Measurements from ENCODE around the gene SRRM3. TPM values are rescaled to one million over a fixed set of nuclear protein-coding genes. Genes with fewer than 3 reads are reported as not detected.
A peak's percentile ranks its signal among the peaks of the same experiment; 100 is the strongest.

SRRM3 gene
- total and polyA plus RNA-seq, 9 of the 15 experiments (the other 6 are each of a cell fraction or from before 2014, with no cell fraction given), result 0.04 to 0.91 (median 0.46) TPM; not detected in 2

DNA sequence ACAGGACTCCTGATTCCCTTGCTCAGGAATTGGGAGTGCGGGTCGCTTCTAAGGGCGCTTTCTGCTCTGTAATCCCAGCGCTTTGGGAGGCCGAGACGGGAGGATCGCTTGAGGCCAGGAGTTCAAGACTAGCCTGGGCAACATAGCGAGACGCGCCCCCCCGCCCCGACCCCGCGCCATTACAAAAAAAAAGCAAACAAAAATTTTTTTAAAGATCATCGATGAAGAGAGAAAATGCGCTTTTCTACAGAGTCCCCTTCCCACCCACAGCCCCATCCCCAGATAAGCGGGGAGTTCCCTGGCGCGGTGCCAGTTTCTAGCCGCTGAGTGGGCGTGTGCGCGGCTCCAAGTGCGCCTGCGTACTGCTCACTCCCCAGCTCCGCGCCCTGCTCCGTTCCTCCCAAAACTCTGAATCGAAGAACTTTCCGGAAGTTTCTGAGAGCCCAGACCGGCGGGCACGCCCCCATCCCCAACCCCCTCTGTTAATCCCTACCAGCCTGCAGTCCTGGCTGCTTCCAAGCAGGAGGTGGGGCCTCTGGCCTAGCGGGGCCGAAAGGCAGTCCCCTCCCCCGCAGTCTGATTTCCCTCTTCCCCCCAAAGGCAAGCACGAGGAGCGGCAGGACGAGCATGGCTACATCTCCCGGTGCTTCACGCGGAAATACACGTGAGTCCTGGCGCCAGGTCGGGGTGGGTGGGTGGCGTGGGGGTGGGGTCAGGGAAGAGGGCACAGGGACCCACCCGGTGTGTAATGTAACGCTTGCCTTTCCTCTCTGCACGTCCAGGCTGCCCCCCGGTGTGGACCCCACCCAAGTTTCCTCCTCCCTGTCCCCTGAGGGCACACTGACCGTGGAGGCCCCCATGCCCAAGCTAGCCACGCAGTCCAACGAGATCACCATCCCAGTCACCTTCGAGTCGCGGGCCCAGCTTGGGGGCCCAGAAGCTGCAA, 101.8 kb downstream of the SRRM3 start (continued):
- TF ChIP-seq PCBP2 (IDR thresholded peaks at IDR 0.05; ENCODE audit: low read depth, low read length, poor library complexity, severe bottlenecking), result no peak
- peak; percentile 98 for TF ChIP-seq KLF13 (tag; IDR thresholded peaks at IDR 0.05; ENCODE audit: borderline replicate concordance, low read depth)
- TF ChIP-seq, protein P1, sequence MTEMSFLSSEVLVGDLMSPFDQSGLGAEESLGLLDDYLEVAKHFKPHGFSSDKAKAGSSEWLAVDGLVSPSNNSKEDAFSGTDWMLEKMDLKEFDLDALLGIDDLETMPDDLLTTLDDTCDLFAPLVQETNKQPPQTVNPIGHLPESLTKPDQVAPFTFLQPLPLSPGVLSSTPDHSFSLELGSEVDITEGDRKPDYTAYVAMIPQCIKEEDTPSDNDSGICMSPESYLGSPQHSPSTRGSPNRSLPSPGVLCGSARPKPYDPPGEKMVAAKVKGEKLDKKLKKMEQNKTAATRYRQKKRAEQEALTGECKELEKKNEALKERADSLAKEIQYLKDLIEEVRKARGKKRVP (CRISPR knock-in tag; IDR thresholded peaks at IDR 0.05), result no peak
- no peak for TF ChIP-seq BMI1 (IDR thresholded peaks at IDR 0.05; ENCODE audit: low read length)
- TF ChIP-seq ARHGAP35 (IDR thresholded peaks at IDR 0.05; ENCODE audit: partially characterized antibody), result no peak
- no peak for TF ChIP-seq SNIP1 (IDR thresholded peaks at IDR 0.05; ENCODE audit: low read depth)
- TF ChIP-seq PATZ1 (CRISPR knock-in tag; IDR thresholded peaks at IDR 0.05; ENCODE audit: borderline replicate concordance), result no peak
- no peak for TF ChIP-seq ZNF75A (CRISPR knock-in tag; IDR thresholded peaks at IDR 0.05)
- TF ChIP-seq ATF7 (IDR thresholded peaks at IDR 0.05), result peak; percentile 59; the same call in 1 of the 2 replicates
- peak; percentile 75; the same call in 1 of the 2 replicates for TF ChIP-seq VEZF1 (CRISPR knock-in tag; IDR thresholded peaks at IDR 0.05)
- peak; percentile 58 for TF ChIP-seq MEIS2 (IDR thresholded peaks at IDR 0.05; ENCODE audit: partially characterized antibody)
- TF ChIP-seq, protein P2, sequence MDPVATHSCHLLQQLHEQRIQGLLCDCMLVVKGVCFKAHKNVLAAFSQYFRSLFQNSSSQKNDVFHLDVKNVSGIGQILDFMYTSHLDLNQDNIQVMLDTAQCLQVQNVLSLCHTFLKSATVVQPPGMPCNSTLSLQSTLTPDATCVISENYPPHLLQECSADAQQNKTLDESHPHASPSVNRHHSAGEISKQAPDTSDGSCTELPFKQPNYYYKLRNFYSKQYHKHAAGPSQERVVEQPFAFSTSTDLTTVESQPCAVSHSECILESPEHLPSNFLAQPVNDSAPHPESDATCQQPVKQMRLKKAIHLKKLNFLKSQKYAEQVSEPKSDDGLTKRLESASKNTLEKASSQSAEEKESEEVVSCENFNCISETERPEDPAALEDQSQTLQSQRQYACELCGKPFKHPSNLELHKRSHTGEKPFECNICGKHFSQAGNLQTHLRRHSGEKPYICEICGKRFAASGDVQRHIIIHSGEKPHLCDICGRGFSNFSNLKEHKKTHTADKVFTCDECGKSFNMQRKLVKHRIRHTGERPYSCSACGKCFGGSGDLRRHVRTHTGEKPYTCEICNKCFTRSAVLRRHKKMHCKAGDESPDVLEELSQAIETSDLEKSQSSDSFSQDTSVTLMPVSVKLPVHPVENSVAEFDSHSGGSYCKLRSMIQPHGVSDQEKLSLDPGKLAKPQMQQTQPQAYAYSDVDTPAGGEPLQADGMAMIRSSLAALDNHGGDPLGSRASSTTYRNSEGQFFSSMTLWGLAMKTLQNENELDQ (CRISPR knock-in tag; IDR thresholded peaks at IDR 0.05; ENCODE audit: borderline replicate concordance), result no peak
- TF ChIP-seq ZNF707 (CRISPR knock-in tag; conservative IDR thresholded peaks at IDR 0.05), result no peak
- peak; percentile 80 for TF ChIP-seq LEF1 (IDR thresholded peaks at IDR 0.05)
- no peak for TF ChIP-seq RBM15 (IDR thresholded peaks at IDR 0.05; ENCODE audit: insufficient read depth, low read length)
- TF ChIP-seq BRD9 (IDR thresholded peaks at IDR 0.05; ENCODE audit: low read depth, partially characterized antibody), result peak; percentile 23
- no peak for TF ChIP-seq MXI1 (IDR thresholded peaks at IDR 0.05; ENCODE audit: low read depth, low read length)
- no peak for TF ChIP-seq PTRF (tag; IDR thresholded peaks at IDR 0.05)
- no peak for TF ChIP-seq TEAD1 (CRISPR knock-in tag; IDR thresholded peaks at IDR 0.05)
- TF ChIP-seq FOXK1 (CRISPR knock-in tag; IDR thresholded peaks at IDR 0.05; ENCODE audit: borderline replicate concordance), result no peak
- TF ChIP-seq BRF1 (IDR thresholded peaks at IDR 0.05; ENCODE audit: borderline replicate concordance, extremely low read depth, insufficient read length), result no peak

Data from K562 (cell line).